Prostate gland (tissue), 2 donors: ENCODE measurements around the gene HAP1. TPM values are rescaled to one million over a fixed set of nuclear protein-coding genes. Genes with fewer than 3 reads are reported as not detected.

Source experiments
- DNase-seq: peaks from one replicate; pipeline ENCODE4 v3.0.0-alpha.2; 2019; ENCODE audit warnings: low spot score
- H3K27ac ChIP-seq, 2 donors: fragments of 200-600 bp; sonication (generic); 2 replicates each; pipeline ENCODE4 v1.5.1; 2017 to 2019
- H3K27me3 ChIP-seq: fragments of 200-600 bp; sonication (generic); replicated peaks from 2 replicates; pipeline ENCODE4 v1.5.1; 2019; ENCODE audit not compliant: insufficient read depth
- H3K36me3 ChIP-seq, 2 donors: fragments of 200-600 bp; sonication (generic); 1 replicate in 1 of 2; 2 replicates in 1 of 2; pipeline versions ENCODE4 v1.5.1 to v1.8.1; 2017 to 2019
- H3K4me1 ChIP-seq: fragments of 200-600 bp; sonication (generic); replicated peaks from 2 replicates; pipeline ENCODE4 v1.5.1; 2019
- H3K4me3 ChIP-seq, 2 donors: fragments of 200-600 bp; sonication (generic); 2 replicates each; pipeline ENCODE4 v1.5.1; 2017 to 2019
- H3K9me3 ChIP-seq: fragments of 200-600 bp; sonication (generic); 2 replicates; pipeline ENCODE4 v1.5.1; 2017
- POLR2A ChIP-seq: fragments of 450-650 bp; IDR thresholded peaks from one replicate; pipeline ENCODE4 v1.6.1; 2016; ENCODE audit warnings: antibody characterized with exemption, mild to moderate bottlenecking
- POLR2AphosphoS5 ChIP-seq: sonication (generic); formaldehyde crosslinking; IDR thresholded peaks from one replicate; pipeline ENCODE4 v1.6.1; 2017; ENCODE audit warnings: antibody characterized with exemption
- WGBS: methylation state at CpG from one replicate; pipeline ENCODE4 v1.1.5; 2018; 5-methylcytosine and 5-hydroxymethylcytosine counted together
- intact Hi-C: fragments of 100-400 bp; cut with DNase I; formaldehyde crosslinking; loops from one replicate; pipeline ENCODE4 v1.14.2; 2022
- total RNA-seq, 2 donors: library from RNA; depleted of rRNA; stranded (reverse); fragments of >200 nt; gene quantifications; one replicate each; pipeline ENCODE4 v1.1.0, GENCODE V29; 2016
- TF ChIP-seq, protein P1 (sequence below), 4 experiments: fragments of 200-600 bp in 2 of 4; fragments of 450-650 bp in 2 of 4; sonication (generic) in 2 of 4; IDR thresholded peaks; 1 replicate in 3 of 4; 2 replicates in 1 of 4; pipeline ENCODE4 v1.5.1; 2016 to 2019; ENCODE audit warnings: antibody characterized with exemption in 4 of 4, mild to moderate bottlenecking in 2 of 4, moderate library complexity in 2 of 4

Gene HAP1
- total RNA-seq, 2 donors from 2014 or later = 0.55 to 3.6 TPM

- WGBS = 25% methylated on average over 12 of the region's 12 CpGs
- peak overlapping the region; percentile 83 to 88 for H3K27ac ChIP-seq
- H3K4me1 ChIP-seq = peaks cover 54% of the 10 kb centered on the region
- intact Hi-C loops = no loop called here
- peaks cover 0 to 9% of the 10 kb centered on the region in 2 donors for H3K36me3 ChIP-seq
- peak; percentile 89 for DNase-seq
- no peaks in the 10 kb centered on the region for H3K27me3 ChIP-seq
- no peaks in the 10 kb centered on the region for H3K9me3 ChIP-seq
- TF ChIP-seq, protein P1, sequence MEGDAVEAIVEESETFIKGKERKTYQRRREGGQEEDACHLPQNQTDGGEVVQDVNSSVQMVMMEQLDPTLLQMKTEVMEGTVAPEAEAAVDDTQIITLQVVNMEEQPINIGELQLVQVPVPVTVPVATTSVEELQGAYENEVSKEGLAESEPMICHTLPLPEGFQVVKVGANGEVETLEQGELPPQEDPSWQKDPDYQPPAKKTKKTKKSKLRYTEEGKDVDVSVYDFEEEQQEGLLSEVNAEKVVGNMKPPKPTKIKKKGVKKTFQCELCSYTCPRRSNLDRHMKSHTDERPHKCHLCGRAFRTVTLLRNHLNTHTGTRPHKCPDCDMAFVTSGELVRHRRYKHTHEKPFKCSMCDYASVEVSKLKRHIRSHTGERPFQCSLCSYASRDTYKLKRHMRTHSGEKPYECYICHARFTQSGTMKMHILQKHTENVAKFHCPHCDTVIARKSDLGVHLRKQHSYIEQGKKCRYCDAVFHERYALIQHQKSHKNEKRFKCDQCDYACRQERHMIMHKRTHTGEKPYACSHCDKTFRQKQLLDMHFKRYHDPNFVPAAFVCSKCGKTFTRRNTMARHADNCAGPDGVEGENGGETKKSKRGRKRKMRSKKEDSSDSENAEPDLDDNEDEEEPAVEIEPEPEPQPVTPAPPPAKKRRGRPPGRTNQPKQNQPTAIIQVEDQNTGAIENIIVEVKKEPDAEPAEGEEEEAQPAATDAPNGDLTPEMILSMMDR (IDR thresholded peaks at IDR 0.05) = peak in 1 of 4 experiments; percentile 25
- peak; percentile 50 for TF ChIP-seq POLR2A
- peak; percentile 87 for TF ChIP-seq POLR2AphosphoS5
- H3K4me3 ChIP-seq = no peak overlapping the region
Measured at GRCh38 chr17:41773190-41773588, 38.7 kb upstream of the HAP1 start.

DNA sequence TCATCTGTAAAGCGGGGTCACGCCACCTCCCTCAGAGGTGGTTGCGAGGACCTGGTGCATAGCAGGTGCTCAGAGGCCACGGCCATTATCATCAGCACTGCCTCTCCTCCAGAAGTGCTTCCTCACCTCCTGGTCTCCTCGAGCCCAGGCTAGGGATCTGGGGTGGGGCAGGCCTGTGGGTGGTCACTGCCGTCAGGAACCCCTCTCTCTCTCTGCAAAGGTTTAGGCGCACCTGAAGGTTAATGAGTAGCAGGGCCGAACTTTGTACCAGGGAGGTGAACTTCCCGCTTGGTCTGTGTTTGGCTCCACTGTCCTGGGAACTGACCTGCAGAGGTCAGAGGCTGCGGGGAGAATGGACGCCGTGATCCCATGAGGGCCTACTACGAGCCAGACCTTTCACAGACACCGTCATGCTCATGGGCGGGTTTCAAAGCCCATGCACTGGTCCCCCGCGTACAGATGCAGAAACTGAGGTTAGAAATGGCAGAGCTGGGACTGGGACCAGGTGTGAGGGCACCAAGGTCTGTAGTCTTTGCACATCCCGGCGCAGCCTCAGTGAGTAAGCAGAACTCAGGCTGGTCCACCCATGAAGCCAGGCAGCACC is 38.2 kb upstream of the HAP1 start:
- Histone ChIP-seq H3K4me3 (no peak overlapping the region), H3K9me3 (no peaks in the 10 kb centered on the region), H3K27me3 (no peaks in the 10 kb centered on the region), H3K36me3 (peaks cover 2 to 11% of the 10 kb centered on the region in 2 donors), H3K27ac (peak overlapping the region; percentile 83 to 88), H3K4me1 (peaks cover 51% of the 10 kb centered on the region)
- DNase-seq = no peak
- WGBS = 72% methylated on average over 19 of the region's 19 CpGs
- intact Hi-C loops = no loop called here
- TF ChIP-seq POLR2A = no peak
- no peak for TF ChIP-seq POLR2AphosphoS5
- TF ChIP-seq, protein P1 (IDR thresholded peaks at IDR 0.05) = no peak

- intact Hi-C loops = no loop called here
- Histone ChIP-seq H3K4me1 (peaks cover 48% of the 10 kb centered on the region), H3K27ac (peak overlapping the region; percentile 83 to 88), H3K27me3 (no peaks in the 10 kb centered on the region), H3K9me3 (no peaks in the 10 kb centered on the region), H3K36me3 (peaks cover 7 to 16% of the 10 kb centered on the region in 2 donors), H3K4me3 (no peak overlapping the region)
- peak; percentile 88 for DNase-seq
- no peak for TF ChIP-seq POLR2A
- TF ChIP-seq, protein P1 (IDR thresholded peaks at IDR 0.05) = peak in 1 of 4 experiments; percentile 28
- TF ChIP-seq POLR2AphosphoS5 = peak; percentile 85
- 39% methylated on average over 2 of the region's 4 CpGs for WGBS
Measured at GRCh38 chr17:41772218-41772585, 37.8 kb upstream of the HAP1 start.

DNA sequence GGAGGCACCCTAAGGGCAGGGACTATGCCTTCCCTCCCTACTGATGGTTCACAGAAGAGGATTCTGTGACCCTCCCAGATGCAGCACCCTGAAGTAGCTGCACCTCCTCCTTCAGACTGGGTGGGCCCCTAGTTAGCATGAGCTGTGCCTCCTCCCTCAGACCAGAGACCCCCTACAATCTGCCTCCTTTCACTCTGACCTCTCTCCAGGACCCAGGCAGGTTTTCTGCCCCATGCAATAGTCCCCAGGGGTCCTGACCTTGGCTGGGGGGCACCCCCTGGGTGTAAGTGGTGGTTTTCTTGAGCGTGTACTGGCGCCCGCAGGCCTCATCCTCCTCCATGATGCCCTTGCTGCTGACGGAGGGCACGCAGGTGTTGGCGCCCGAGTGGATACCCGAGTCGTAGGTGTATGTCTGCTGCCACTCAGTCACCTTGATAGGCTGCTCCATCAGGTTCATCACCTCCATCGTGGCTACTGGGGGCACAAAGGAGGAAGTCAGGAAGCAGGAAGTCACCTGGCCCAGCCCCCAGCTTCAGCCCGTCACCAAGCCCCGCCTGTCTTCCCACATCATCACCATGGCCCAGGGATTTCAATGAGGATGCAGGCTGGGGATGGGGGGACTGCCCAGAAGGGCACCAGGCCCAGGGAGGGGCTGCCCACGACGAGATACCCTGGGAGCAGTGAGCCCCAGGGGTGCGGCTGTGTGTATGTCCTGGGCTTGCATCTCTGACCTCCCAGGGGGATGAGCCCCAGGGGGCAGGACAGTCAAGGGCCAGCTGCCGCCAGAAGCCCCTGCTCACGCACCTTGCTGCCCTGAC is 37.2 kb upstream of the HAP1 start:
- Histone ChIP-seq H3K4me1 (peaks cover 42% of the 10 kb centered on the region), H3K27ac (peak overlapping the region; percentile 83 to 88), H3K27me3 (no peaks in the 10 kb centered on the region), H3K36me3 (peaks cover 10 to 18% of the 10 kb centered on the region in 2 donors), H3K4me3 (no peak overlapping the region), H3K9me3 (no peaks in the 10 kb centered on the region)
- intact Hi-C loops = no loop called here
- DNase-seq = no peak
- 76% methylated on average over 17 of the region's 17 CpGs for WGBS
- TF ChIP-seq, protein P1 (IDR thresholded peaks at IDR 0.05) = no peak
- TF ChIP-seq POLR2AphosphoS5 (no peak), POLR2A (no peak)
